K562 (cell line): Measurements from ENCODE around the gene ZCCHC3. TPM values are rescaled to one million over a fixed set of nuclear protein-coding genes. Genes with fewer than 3 reads are reported as not detected.
A peak's percentile ranks its signal among the peaks of the same experiment; 100 is the strongest.

Experiments
- ATAC-seq: fragments of 200-7000 bp; cut with Tn5 transposase; 3 replicates; pipeline ENCODE4 v1.9.1; 2020; ENCODE audit warnings: moderate library complexity
- BruUV-seq: library from RNA; stranded (reverse); fragments of 400-500 nt; replicated peaks from 2 replicates; lab custom pipeline; 2021; lab: Mats Ljungman, UMichigan
- CTCF ChIA-PET: fragments of 300-600 bp; formaldehyde crosslinking; extraction: SDS; loops from one replicate; lab custom pipeline; 2021; ENCODE audit warnings: low intra/inter-chr PET ratio; lab: Yijun Ruan, JAX
- POLR2A ChIA-PET: fragments of 300-600, 350-650 bp; sonication (Branson Sonifier 250); formaldehyde crosslinking; extraction: SDS; loops from one replicate; lab custom pipeline; 2021; ENCODE audit warnings: antibody characterized with exemption, inconsistent platforms; lab: Yijun Ruan, JAX
- DNase-seq, 4 experiments: peaks; one replicate each; pipeline versions ENCODE4 v3.0.0 to v3.0.0-alpha.2; 2011 to 2018; ENCODE audit warnings: low spot score in 3 of 4, mixed read lengths in 3 of 4; ENCODE audit errors: extremely low read depth in 1 of 4
- FAIRE-seq: peaks from 2 replicates; lab custom pipeline; 2011; peaks lifted over from hg19 to GRCh38; lab: Jason Lieb, UNC
- H2AFZ ChIP-seq: 2 replicates; pipeline ENCODE4 v1.6.0; 2011; ENCODE audit warnings: low read depth, low read length, control low read depth, inconsistent platforms
- H3K27ac ChIP-seq: fragments of 200-600 bp; 3 replicates; pipeline ENCODE4 v1.8.0; 2011; ENCODE audit warnings: low read depth, mild to moderate bottlenecking, control low read depth, inconsistent platforms, low read length, moderate library complexity, mixed read lengths; ENCODE audit errors: extremely low read depth
- H3K27me3 ChIP-seq, 2 experiments: fragments of 300-600 bp in 1 of 2; 2 replicates in 1 of 2; 3 replicates in 1 of 2; pipeline versions ENCODE4 v1.6.0 to v1.8.0; 2011; ENCODE audit warnings: inconsistent platforms in 2 of 2, low read length in 2 of 2, mild to moderate bottlenecking in 1 of 2, mixed read lengths in 1 of 2, moderate library complexity in 1 of 2; ENCODE audit not compliant: control insufficient read depth in 2 of 2, insufficient read depth in 2 of 2
- H3K36me3 ChIP-seq: fragments of 300-600 bp; 3 replicates; pipeline ENCODE4 v1.8.0; 2011; ENCODE audit warnings: mild to moderate bottlenecking, low read length, inconsistent platforms; ENCODE audit not compliant: control insufficient read depth, insufficient read depth
- H3K4me1 ChIP-seq, 2 experiments: fragments of 200-600 bp in 1 of 2; replicated peaks in 1 of 2; 2 replicates in 1 of 2; 3 replicates in 1 of 2; pipeline versions ENCODE4 v1.5.1 to v1.8.0; 2011; ENCODE audit warnings: inconsistent platforms in 2 of 2, low read length in 2 of 2, mild to moderate bottlenecking in 1 of 2, mixed read lengths in 1 of 2, moderate library complexity in 1 of 2; ENCODE audit not compliant: control insufficient read depth in 2 of 2, insufficient read depth in 2 of 2
- H3K4me2 ChIP-seq: 2 replicates; pipeline ENCODE4 v1.6.1; 2011; ENCODE audit warnings: low read length, control low read depth, inconsistent platforms, mixed read lengths; ENCODE audit not compliant: insufficient read depth
- H3K4me3 ChIP-seq: fragments of 200-600 bp; sonication (generic), shearing (Covaris generic); 2 replicates; pipeline ENCODE4 v1.5.1; 2016; ENCODE audit warnings: control low read depth, inconsistent platforms
- H3K79me2 ChIP-seq: fragments of 200-600 bp; 3 replicates; pipeline ENCODE4 v1.8.0; 2011; ENCODE audit warnings: low read length, inconsistent platforms; ENCODE audit not compliant: control insufficient read depth, insufficient read depth
- H3K9ac ChIP-seq, 2 experiments: 2 replicates each; pipeline versions ENCODE4 v1.6.0 to v1.6.1; 2011; ENCODE audit warnings: low read depth in 2 of 2, low read length in 2 of 2, control low read depth in 1 of 2, inconsistent platforms in 1 of 2, mild to moderate bottlenecking in 1 of 2, mixed read lengths in 1 of 2; ENCODE audit not compliant: insufficient read depth in 1 of 2
- H3K9me1 ChIP-seq: one replicate; pipeline ENCODE4 v1.6.0; 2011; ENCODE audit warnings: inconsistent platforms, mild to moderate bottlenecking, low read length, moderate library complexity; ENCODE audit not compliant: control insufficient read depth, insufficient read depth
- H3K9me3 ChIP-seq: replicated peaks from 2 replicates; pipeline ENCODE4 v1.5.1; 2011; ENCODE audit warnings: low read depth, low read length, inconsistent platforms; ENCODE audit not compliant: control insufficient read depth, insufficient read depth
- H4K20me1 ChIP-seq: replicated peaks from 2 replicates; pipeline ENCODE4 v1.6.1; 2011; ENCODE audit warnings: low read length, inconsistent platforms, mixed read lengths; ENCODE audit not compliant: control insufficient read depth, insufficient read depth
- CTBP1 ChIP-seq: fragments of 450-650 bp; IDR thresholded peaks from 2 replicates; pipeline ENCODE4 v1.6.1; 2016; ENCODE audit warnings: borderline replicate concordance
- CTCF ChIP-seq, 3 experiments: IDR thresholded peaks in 2 of 3; conservative IDR thresholded peaks in 1 of 3; 2 replicates each; pipeline ENCODE4 v1.5.1; 2011 to 2012; ENCODE audit warnings: low read length in 3 of 3, mild to moderate bottlenecking in 3 of 3, control low read depth in 2 of 3, improper control_type of control experiment in 1 of 3, inconsistent platforms in 1 of 3, low read depth in 1 of 3, mixed read lengths in 1 of 3, moderate library complexity in 1 of 3; ENCODE audit not compliant: insufficient read depth in 2 of 3
- E2F1 ChIP-seq: sonication (generic); formaldehyde crosslinking; IDR thresholded peaks from 2 replicates; pipeline ENCODE4 v1.8.1; 2023; ENCODE audit warnings: mild to moderate bottlenecking, missing genetic modification reagents, moderate library complexity
- L3MBTL2 ChIP-seq: fragments of 450-650 bp; IDR thresholded peaks from 2 replicates; pipeline ENCODE4 v1.6.1; 2016; ENCODE audit warnings: mild to moderate bottlenecking, moderate library complexity
- MAFK ChIP-seq: IDR thresholded peaks from 2 replicates; pipeline ENCODE4 v1.6.1; 2011; ENCODE audit warnings: low read length, improper control_type of control experiment
- PHTF2 ChIP-seq: fragments of 250-450 bp; sonication (Bioruptor Pico); IDR thresholded peaks from 2 replicates; pipeline ENCODE4 v1.5.0; 2021; ENCODE audit warnings: mild to moderate bottlenecking
- RAD21 ChIP-seq, 2 experiments: fragments of 250-450 bp in 1 of 2; fragments of 450-650 bp in 1 of 2; sonication (Bioruptor Pico) in 1 of 2; formaldehyde crosslinking in 1 of 2; IDR thresholded peaks in 1 of 2; conservative IDR thresholded peaks in 1 of 2; 2 replicates each; pipeline versions ENCODE4 v1.4.0 to v1.8.0; 2020 to 2022; ENCODE audit warnings: mild to moderate bottlenecking in 2 of 2, moderate library complexity in 1 of 2
- REST ChIP-seq, 2 experiments: fragments of 450-650 bp; formaldehyde crosslinking in 1 of 2; IDR thresholded peaks; 2 replicates each; pipeline versions ENCODE4 v1.4.0 to v1.6.1; 2014 to 2020; ENCODE audit warnings: mild to moderate bottlenecking in 2 of 2, borderline replicate concordance in 1 of 2, low read depth in 1 of 2
- ZNF3 ChIP-seq: fragments of 250-450 bp; sonication (Bioruptor Pico); IDR thresholded peaks from 2 replicates; pipeline ENCODE4 v1.5.0; 2021; ENCODE audit warnings: mild to moderate bottlenecking, moderate library complexity
- ZNF316 ChIP-seq: fragments of 450-650 bp; IDR thresholded peaks from 2 replicates; pipeline ENCODE4 v1.6.1; 2016
- WGBS: fragments of 100-300 bp; shearing (Covaris generic); methylation state at CpG from one replicate; pipeline ENCODE4 v1.1.6; 2016; ENCODE audit warnings: low coverage, mixed read lengths; ENCODE audit not compliant: insufficient coverage; ENCODE audit errors: missing lambda C conversion rate; 5-methylcytosine and 5-hydroxymethylcytosine counted together
- in situ Hi-C: fragments of 300-500 bp; cut with MboI; formaldehyde crosslinking; loops from 4 replicates; pipeline ENCODE4 v1.15.0; 2018; ENCODE audit warnings: inconsistent platforms, mixed read lengths
- intact Hi-C: fragments of 100-400 bp; cut with micrococcal nuclease; formaldehyde crosslinking; loops from 2 replicates; pipeline ENCODE4 v1.14.2; 2022
- polyA plus RNA-seq, 8 experiments: library from polyadenylated mRNA; depleted of rRNA in 4 of 8; stranded (reverse) in 5 of 8; unstranded in 3 of 8; fragments of >200 nt; fragmentation: Nextera tagmentation in 2 of 8; fragmentation: Illumina TruSeq in 1 of 8; extraction: Ambion mirVana in 2 of 8; extraction: Trizol in 1 of 8; gene quantifications; 2 replicates each; pipeline versions ENCODE4 v1.2.1 to v1.2.3, GENCODE V29; 2011 to 2014; ENCODE audit warnings: inconsistent platforms in 1 of 8, missing spikeins in 1 of 8
- total RNA-seq, 7 experiments: library from RNA; depleted of rRNA in 6 of 7; stranded (reverse); fragments of >200 nt in 6 of 7; fragmentation: Illumina TruSeq in 2 of 7; extraction: Trizol in 2 of 7; gene quantifications; 2 replicates each; pipeline versions ENCODE4 v1.2.1 to v1.2.3, GENCODE V29; 2011 to 2021; ENCODE audit warnings: low replicate concordance in 1 of 7

ZCCHC3 gene
- total and polyA plus RNA-seq, 9 of the 15 experiments (the other 6 are each of a cell fraction or from before 2014, with no cell fraction given) = 2.8 to 23.3 (median 16.5) TPM

- ChIA-PET CTCF (interaction anchor here (0.6 kb wide), 1 partner anchor 173 kb away, joined by 3 read pairs; no protein-coding TSS in a partner anchor), POLR2A (interaction anchor here (0.5 to 0.8 kb wide), 3 partner anchors 7 to 674 kb away, joined by 3 read pairs; no protein-coding TSS in a partner anchor)
- no peaks in the 10 kb centered on the region for H3K79me2 ChIP-seq
- no peak overlapping the region for H3K27ac ChIP-seq
- intact Hi-C loops = loop anchor here (2.0 kb wide), 1 partner anchor 70 kb away; no protein-coding TSS in a partner anchor
- ATAC-seq (peak; percentile 93), DNase-seq (peak; percentile 18 to 68 (median 48)), FAIRE-seq (peak; percentile 88)
- WGBS = 28% methylated on average over 7 of the region's 8 CpGs
- no peak overlapping the region for H3K9ac ChIP-seq
- H3K9me3 ChIP-seq = no peaks in the 10 kb centered on the region
- H3K9me1 ChIP-seq = no peaks in the 10 kb centered on the region
- peak overlapping the region; percentile 90 for H2AFZ ChIP-seq
- H3K4me2 ChIP-seq = peak overlapping the region; percentile 44; the same call in 1 of the 2 replicates
- H3K27me3 ChIP-seq = no peaks in the 10 kb centered on the region
- H4K20me1 ChIP-seq = no peaks in the 10 kb centered on the region
- H3K4me1 ChIP-seq = peaks cover 12 to 21% of the 10 kb centered on the region in 2 experiments
- H3K4me3 ChIP-seq = no peak overlapping the region
- in situ Hi-C loops = no loop called here
- no peaks in the 10 kb centered on the region for H3K36me3 ChIP-seq
- BruUV-seq = no TSS peak
- peak; percentile 60 for TF ChIP-seq L3MBTL2
- TF ChIP-seq ZNF316 = peak; percentile 99
- no peak for TF ChIP-seq PHTF2 (CRISPR knock-in tag)
- no peak for TF ChIP-seq ZNF3
- no peak for TF ChIP-seq E2F1 (CRISPR knock-in tag)
- peak; percentile 96 for TF ChIP-seq MAFK
- peak; percentile 58 to 64 (median 62) for TF ChIP-seq CTCF (IDR thresholded peaks at IDR 0.05 in 2 of 3, conservative IDR thresholded peaks at IDR 0.05 in 1 of 3; ENCODE audit: insufficient read depth in 2 of 3, low read depth in 1 of 3, low read length in 3 of 3)
- 0 out of 2 replicates have a peak, but pooled peaks have one; percentile 13 for TF ChIP-seq CTBP1
- TF ChIP-seq REST (IDR thresholded peaks at IDR 0.05; ENCODE audit: borderline replicate concordance) = peak; percentile 36; the same call in 1 of the 2 replicates
- no peak for TF ChIP-seq REST (CRISPR knock-in tag; IDR thresholded peaks at IDR 0.05; ENCODE audit: low read depth)
- TF ChIP-seq RAD21 (CRISPR knock-in tag; conservative IDR thresholded peaks at IDR 0.05 in 1 of 2, IDR thresholded peaks at IDR 0.05 in 1 of 2) = peak; percentile 40 to 67; a peak in 3 of 4 replicates
Observed at GRCh38 chr20:258963-259362, 38.4 kb upstream of the ZCCHC3 start.
